ACHN (cell line): Measurements from ENCODE around the gene HCAR2.
"Not testable (repeated sequence)": the region's sequence is repeated elsewhere in the genome, so short reads cannot be mapped to it uniquely, and the experiment has no call there.

Experiments
- DNase-seq: peaks from one replicate; pipeline ENCODE4 v3.0.0-alpha.2; 2015
- in situ Hi-C: cut with HindIII; loops from 2 replicates; pipeline ENCODE4 v1.10.0; 2017; ENCODE audit warnings: low sequenced_read_pairs, low pct_ligation_motif_present, low pct_unique_long_range_greater_than_20kb

Gene HCAR2

GRCh38 chr12:122680989-122681388, 22.2 kb downstream of the HCAR2 start:
- in situ Hi-C loops, DNase-seq: not testable (repeated sequence)

DNA sequence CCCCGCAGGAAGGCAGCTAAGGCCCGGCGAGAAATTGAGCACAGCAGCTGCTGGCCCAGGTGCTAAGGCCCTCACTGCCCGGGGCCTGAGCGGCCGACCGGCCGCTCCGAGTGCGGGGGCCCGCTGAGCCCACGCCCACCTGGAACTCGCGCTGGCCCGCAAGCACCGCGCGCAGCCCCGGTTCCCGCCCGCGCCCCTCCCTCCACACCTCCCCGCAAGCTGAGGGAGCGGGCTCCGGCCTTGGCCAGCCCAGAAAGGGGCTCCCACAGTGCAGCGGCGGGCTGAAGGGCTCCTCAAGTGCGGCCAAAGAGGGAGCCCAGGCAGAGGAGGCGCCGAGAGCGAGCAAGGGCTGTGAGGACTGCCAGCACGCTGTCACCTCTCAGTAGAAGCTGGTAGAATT, 26.4 kb downstream of the HCAR2 start:
- in situ Hi-C loops, DNase-seq: not testable (repeated sequence)

GRCh38 chr12:122676015-122676414, 27.1 kb downstream of the HCAR2 start:
- DNase-seq, in situ Hi-C loops: not testable (repeated sequence)

DNA sequence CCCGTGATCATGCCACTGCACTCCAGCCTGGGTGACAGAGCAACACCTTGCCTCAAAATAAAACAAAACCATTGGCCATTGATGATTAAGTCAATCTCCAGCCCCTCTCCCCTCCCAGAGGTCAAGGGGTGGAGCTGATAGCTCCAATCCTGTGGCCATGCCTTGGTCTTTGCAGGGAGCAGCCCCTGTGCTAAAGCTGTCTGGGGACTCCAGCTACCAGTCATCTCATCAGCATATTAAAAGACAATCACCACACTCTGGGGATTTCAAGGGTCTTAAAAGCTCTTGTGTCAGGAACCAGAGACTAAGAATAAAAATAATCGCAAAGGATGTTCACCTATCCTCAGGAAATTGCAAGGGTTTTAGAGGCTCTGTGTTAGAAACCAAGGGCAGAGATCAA, 30.6 kb downstream of the HCAR2 start:
- DNase-seq, result no peak
- in situ Hi-C loops, result no loop called here

DNA sequence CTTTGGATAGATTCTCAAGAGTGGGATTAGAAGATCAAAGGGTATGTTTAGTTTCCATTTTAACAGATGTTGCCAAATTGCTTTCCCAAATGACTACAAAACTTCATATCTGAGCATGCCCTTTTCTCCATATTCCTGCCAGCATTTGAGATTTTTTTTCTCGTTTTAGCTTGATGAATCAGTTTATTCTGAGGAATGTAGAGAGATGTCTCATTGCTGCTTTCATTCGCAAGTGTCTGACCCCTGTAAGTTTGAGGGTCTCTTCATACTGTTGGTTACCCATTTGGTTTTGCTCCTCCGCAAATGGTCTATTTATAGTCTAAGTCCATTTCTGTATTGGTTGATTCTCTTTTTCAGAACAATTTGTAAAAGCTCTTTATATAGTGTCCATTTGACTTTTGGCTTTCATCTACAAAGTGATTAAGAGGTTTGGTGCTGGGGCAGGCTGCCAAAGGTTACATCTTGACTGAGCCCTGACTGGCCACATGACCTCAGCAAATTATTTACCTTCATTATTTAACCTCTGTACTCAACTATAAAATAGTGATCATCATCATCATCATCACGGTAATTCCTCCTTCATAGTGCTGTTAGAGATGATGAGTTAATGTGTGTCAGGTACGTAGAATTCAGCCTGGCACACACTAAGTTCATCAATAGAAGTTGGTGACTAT, 33.6 kb downstream of the HCAR2 start:
- peak; percentile 65 for DNase-seq
- in situ Hi-C loops, result no loop called here

DNA sequence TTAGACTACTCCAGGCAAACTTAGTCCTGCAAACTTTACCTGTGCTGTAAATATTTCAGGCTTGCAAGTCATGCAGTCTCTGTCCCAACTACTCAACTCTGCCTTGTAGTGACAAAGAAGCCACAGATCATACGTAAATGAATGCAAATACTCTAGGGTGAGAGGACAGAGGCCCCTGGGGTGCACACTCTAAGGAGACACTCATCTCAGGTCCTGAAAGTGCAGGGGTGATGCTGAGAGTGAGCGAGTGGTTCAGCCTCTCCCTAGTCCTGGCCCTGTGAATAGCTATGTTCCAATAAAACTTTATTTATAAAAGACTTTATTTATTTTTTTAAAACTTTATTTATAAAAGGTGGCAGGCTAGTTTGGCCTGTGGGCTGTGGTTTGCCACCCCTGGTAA, 34.9 kb downstream of the HCAR2 start:
- in situ Hi-C loops, result no loop called here
- no peak for DNase-seq

- DNase-seq, result no peak
- in situ Hi-C loops, result no loop called here
These were observed 37.4 kb downstream of the HCAR2 start for GRCh38 chr12:122665759-122666158.

GRCh38 chr12:122665349-122665748, 37.8 kb downstream of the HCAR2 start:
- in situ Hi-C loops, result no loop called here
- no peak for DNase-seq

DNA sequence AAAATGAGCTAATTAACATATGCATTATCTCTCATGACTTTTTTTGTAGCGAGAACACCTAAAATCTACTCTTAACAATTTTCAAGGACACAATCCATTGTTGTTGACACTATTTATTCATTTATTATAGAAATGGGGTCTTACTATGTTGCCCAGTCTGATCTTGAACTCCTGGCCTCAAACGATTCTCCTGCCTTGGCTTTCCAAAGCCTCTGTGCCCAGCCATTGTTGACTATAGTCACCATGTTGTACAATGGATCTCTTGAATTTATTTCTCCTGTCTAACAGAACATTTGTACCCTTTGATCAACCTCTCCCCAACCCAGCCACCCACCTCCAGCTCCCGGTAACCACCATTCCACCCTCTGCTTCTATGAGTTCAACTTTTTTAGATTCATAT, 41.2 kb downstream of the HCAR2 start:
- in situ Hi-C loops, result no loop called here
- no peak for DNase-seq

DNA sequence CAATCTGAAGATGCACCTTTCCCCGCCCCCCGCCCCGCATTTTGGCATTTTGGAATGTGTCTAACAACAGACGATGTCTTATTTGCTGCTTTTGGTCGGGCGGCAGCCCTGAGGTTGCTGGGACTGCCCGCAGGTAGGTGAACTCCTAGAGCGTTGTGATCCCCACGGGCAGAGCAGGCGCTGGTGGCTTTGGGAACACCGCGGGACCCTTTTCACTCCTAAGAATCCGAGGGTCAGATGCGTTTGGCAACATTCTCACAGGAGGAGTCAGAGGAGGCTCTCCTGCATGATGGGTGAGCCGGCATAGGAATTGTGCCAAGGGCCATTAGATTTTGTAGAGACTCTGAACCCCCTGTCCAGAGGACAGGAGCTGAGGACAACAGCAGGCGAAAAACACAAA, 41.9 kb downstream of the HCAR2 start:
- in situ Hi-C loops, result no loop called here
- DNase-seq, result no peak

DNA sequence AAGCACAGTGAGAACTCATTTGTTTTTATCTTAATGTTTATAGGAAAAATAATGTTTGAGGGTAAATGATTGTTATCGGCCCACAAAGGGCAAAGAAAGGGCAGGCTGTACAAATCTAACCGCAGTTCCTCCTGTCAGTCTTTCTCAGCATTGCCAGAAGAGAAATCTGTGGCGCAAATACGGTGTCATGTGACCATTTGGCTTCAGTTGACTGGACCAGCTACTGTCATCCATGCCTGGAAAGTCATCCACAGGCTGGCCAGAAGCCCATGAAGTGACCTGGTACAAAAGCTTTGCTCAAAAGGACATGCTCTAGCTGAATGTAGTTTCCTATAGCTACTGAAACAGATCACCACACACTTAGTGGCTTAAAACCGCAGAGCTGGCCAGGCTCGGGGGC, 43.6 kb downstream of the HCAR2 start:
- no peak for DNase-seq
- in situ Hi-C loops, result no loop called here

DNA sequence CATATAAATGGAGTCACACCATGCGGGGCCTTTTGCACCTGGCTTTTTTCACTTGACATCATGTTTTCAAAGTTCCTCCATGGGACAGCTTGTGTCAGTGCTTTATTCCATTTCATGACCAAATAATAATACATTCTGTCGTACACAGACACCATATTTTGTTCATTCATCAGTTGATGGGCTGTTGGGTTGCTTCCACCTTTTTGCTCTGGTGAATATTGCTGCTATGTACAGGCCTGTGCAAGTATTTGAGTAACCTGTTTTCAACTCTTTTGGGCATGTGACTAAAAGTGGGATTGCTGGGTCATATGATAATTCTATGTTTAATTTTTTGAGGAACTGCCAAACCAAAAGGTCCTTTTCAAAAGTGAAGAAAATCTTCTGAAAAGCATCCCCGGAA, 46.9 kb downstream of the HCAR2 start:
- DNase-seq, result no peak
- in situ Hi-C loops, result no loop called here

DNA sequence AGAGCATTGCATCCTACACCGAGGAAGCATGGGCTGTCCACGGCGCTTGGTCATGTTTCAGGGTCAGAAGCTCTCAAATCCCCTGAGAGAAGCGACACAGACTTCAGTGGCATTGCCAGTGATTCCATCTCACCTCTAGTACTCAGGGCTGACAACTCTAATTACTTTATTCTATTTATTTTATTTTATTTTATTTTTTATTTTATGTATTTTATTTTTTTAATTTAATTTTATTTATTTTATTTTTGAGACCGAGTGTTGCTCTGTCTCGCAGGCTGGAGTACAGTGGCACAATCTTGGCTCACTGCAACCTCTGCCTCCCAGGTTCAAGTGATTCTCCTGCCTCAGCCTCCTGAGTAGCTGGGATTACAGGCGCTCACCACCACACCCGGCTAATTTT, 49.9 kb downstream of the HCAR2 start:
- DNase-seq, in situ Hi-C loops: not testable (repeated sequence)

DNA sequence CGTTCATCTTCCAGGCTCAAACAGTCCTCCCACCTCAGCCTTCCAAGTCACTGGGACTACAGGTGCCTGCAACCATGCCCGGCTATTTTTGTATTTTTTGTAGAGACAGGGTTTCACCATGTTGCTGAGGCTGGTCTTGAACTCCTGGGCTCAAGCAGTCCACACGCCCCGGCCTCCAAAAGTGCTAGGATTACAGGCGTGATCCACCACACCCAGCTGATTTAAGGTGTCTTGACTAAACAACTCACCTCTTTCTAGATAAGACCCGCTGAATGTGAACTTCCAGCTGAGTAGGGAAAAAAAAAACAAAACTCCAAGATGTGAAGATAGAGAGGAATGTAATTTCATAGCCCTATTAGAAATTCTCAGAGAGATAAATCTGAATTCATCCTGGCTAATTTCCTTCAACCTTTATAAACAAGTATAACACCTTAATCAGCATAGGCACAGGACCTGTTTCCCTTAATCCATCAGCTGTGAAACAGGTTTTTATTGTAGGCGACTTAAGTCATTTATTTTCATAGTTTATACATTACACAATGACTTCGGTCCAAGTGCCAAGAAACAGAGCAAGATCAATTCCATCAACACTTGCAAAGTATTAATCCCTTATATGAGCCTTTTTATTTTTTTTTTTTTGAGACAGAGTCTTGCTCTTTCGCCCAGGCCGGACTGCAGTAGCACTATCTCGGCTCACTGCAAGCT, 51.5 kb downstream of the HCAR2 start:
- in situ Hi-C loops, result no loop called here
- DNase-seq, result no peak
